HG02938 (cell line): ENCODE data around the gene RBMS3.

Experiments
- ATAC-seq: cut with Tn5 transposase; IDR thresholded peaks from one replicate; pipeline ENCODE4 v1.9.1; 2021; ENCODE audit warnings: mild to moderate bottlenecking, moderate library complexity; ENCODE audit not compliant: unreplicated experiment

Gene RBMS3

GRCh38 chr3:29559741-29560465 lies 279.0 kb downstream of the RBMS3 start:
- no peak for ATAC-seq

- ATAC-seq: no peak
Measured at GRCh38 chr3:29561651-29562149, 280.8 kb downstream of the RBMS3 start.

- no peak for ATAC-seq
Measured at GRCh38 chr3:29565236-29565635, 284.4 kb downstream of the RBMS3 start.

GRCh38 chr3:29567501-29567900 lies 286.6 kb downstream of the RBMS3 start:
- no peak for ATAC-seq

- no peak for ATAC-seq
Measured at GRCh38 chr3:29568355-29568754, 287.5 kb downstream of the RBMS3 start.

GRCh38 chr3:29576181-29576580 lies 295.3 kb downstream of the RBMS3 start:
- no peak for ATAC-seq

- ATAC-seq: no peak
Measured at GRCh38 chr3:29576675-29577074, 295.8 kb downstream of the RBMS3 start.

- ATAC-seq: no peak
Measured at GRCh38 chr3:29577250-29577649, 296.4 kb downstream of the RBMS3 start.

- ATAC-seq: no peak
Measured at GRCh38 chr3:29581311-29581710, 300.4 kb downstream of the RBMS3 start.

- no peak for ATAC-seq
Measured at GRCh38 chr3:29582273-29582672, 301.4 kb downstream of the RBMS3 start.

- ATAC-seq: no peak
Measured at GRCh38 chr3:29583861-29584260, 303.0 kb downstream of the RBMS3 start.

- ATAC-seq: no peak
Measured at GRCh38 chr3:29585368-29585767, 304.5 kb downstream of the RBMS3 start.

- no peak for ATAC-seq
Measured at GRCh38 chr3:29587340-29587739, 306.5 kb downstream of the RBMS3 start.

GRCh38 chr3:29590012-29590411 lies 309.1 kb downstream of the RBMS3 start:
- no peak for ATAC-seq

GRCh38 chr3:29590461-29590860 lies 309.6 kb downstream of the RBMS3 start:
- ATAC-seq: no peak

GRCh38 chr3:29591579-29591978 lies 310.7 kb downstream of the RBMS3 start:
- no peak for ATAC-seq

GRCh38 chr3:29593802-29594201 lies 312.9 kb downstream of the RBMS3 start:
- ATAC-seq: no peak

- ATAC-seq: no peak
Measured at GRCh38 chr3:29594261-29594660, 313.4 kb downstream of the RBMS3 start.

GRCh38 chr3:29597376-29598008 lies 316.6 kb downstream of the RBMS3 start:
- ATAC-seq: no peak

- ATAC-seq: no peak
Measured at GRCh38 chr3:29601861-29602585, 321.2 kb downstream of the RBMS3 start.

GRCh38 chr3:29605845-29606244 lies 325.0 kb downstream of the RBMS3 start:
- no peak for ATAC-seq

- no peak for ATAC-seq
Measured at GRCh38 chr3:29606416-29606815, 325.5 kb downstream of the RBMS3 start.
